Hematopoietic multipotent progenitor cell treated with erythropoietin and hydrocortisone succinate and interleukin-3 and kit ligand, for 6 days (in vitro differentiated cells): ENCODE measurements around the gene ATP8B1.

Source experiments
- DNase-seq: peaks from one replicate; pipeline ENCODE4 v3.0.0-alpha.2; 2015

The ATP8B1 gene

GRCh38 chr18:57791192-57791591, 11.9 kb downstream of the ATP8B1 start:
- no peak for DNase-seq

GRCh38 chr18:57790316-57790715, 12.8 kb downstream of the ATP8B1 start:
- no peak for DNase-seq

- no peak for DNase-seq
Measured at GRCh38 chr18:57789759-57790158, 13.4 kb downstream of the ATP8B1 start.

GRCh38 chr18:57789090-57789489, 14.0 kb downstream of the ATP8B1 start:
- no peak for DNase-seq

GRCh38 chr18:57787068-57787685, 15.9 kb downstream of the ATP8B1 start:
- no peak for DNase-seq

- DNase-seq = no peak
Measured at GRCh38 chr18:57785751-57786437, 17.2 kb downstream of the ATP8B1 start.

- DNase-seq = no peak
Measured at GRCh38 chr18:57784801-57785114, 18.4 kb downstream of the ATP8B1 start.

GRCh38 chr18:57784034-57784800, 18.9 kb downstream of the ATP8B1 start:
- no peak for DNase-seq

GRCh38 chr18:57782049-57782448, 21.1 kb downstream of the ATP8B1 start:
- no peak for DNase-seq

- no peak for DNase-seq
Measured at GRCh38 chr18:57780706-57781347, 22.3 kb downstream of the ATP8B1 start.

GRCh38 chr18:57780318-57780705, 22.8 kb downstream of the ATP8B1 start:
- DNase-seq = no peak

- DNase-seq = peak; percentile 77
Measured at GRCh38 chr18:57776767-57777166, 26.3 kb downstream of the ATP8B1 start.

GRCh38 chr18:57776354-57776753, 26.8 kb downstream of the ATP8B1 start:
- no peak for DNase-seq

GRCh38 chr18:57775937-57776336, 27.2 kb downstream of the ATP8B1 start:
- DNase-seq = no peak

GRCh38 chr18:57772387-57772799, 30.7 kb downstream of the ATP8B1 start:
- DNase-seq = no peak

GRCh38 chr18:57771626-57772025, 31.5 kb downstream of the ATP8B1 start:
- DNase-seq = no peak

- DNase-seq = no peak
Measured at GRCh38 chr18:57771193-57771592, 31.9 kb downstream of the ATP8B1 start.

- no peak for DNase-seq
Measured at GRCh38 chr18:57768537-57769326, 34.4 kb downstream of the ATP8B1 start.

GRCh38 chr18:57767259-57768050, 35.7 kb downstream of the ATP8B1 start:
- no peak for DNase-seq

GRCh38 chr18:57764995-57765394, 38.1 kb downstream of the ATP8B1 start:
- DNase-seq = no peak

- DNase-seq = no peak
Measured at GRCh38 chr18:57764087-57764486, 39.0 kb downstream of the ATP8B1 start.

- DNase-seq = no peak
Measured at GRCh38 chr18:57762686-57763085, 40.4 kb downstream of the ATP8B1 start.
